Measurements from ENCODE around the gene CAPZA1.
"Not testable (repeated sequence)": the region's sequence is repeated elsewhere in the genome, so short reads cannot be mapped to it uniquely, and the experiment has no call there.

CAPZA1 gene

GRCh38 chr1:112628516-112628915, 8.9 kb downstream of the CAPZA1 start:
- DNase-seq: no peak

- no peak for DNase-seq
These were observed 9.6 kb downstream of the CAPZA1 start for GRCh38 chr1:112629256-112629655.

- no peak for DNase-seq
These were observed 14.0 kb downstream of the CAPZA1 start for GRCh38 chr1:112633628-112634027.

GRCh38 chr1:112634367-112634766, 14.7 kb downstream of the CAPZA1 start:
- no peak for DNase-seq

GRCh38 chr1:112636056-112636455, 16.4 kb downstream of the CAPZA1 start:
- DNase-seq: peak; percentile 53

- DNase-seq: peak; percentile 38
These were observed 17.1 kb downstream of the CAPZA1 start for GRCh38 chr1:112636597-112637253.

GRCh38 chr1:112637254-112638109, 17.9 kb downstream of the CAPZA1 start:
- no peak for DNase-seq

GRCh38 chr1:112638110-112638428, 18.4 kb downstream of the CAPZA1 start:
- no peak for DNase-seq

GRCh38 chr1:112640437-112640836, 20.8 kb downstream of the CAPZA1 start:
- DNase-seq: not testable (repeated sequence)

GRCh38 chr1:112643080-112643479, 23.4 kb downstream of the CAPZA1 start:
- no peak for DNase-seq

- DNase-seq: no peak
These were observed 26.6 kb downstream of the CAPZA1 start for GRCh38 chr1:112646225-112646624.

- DNase-seq: no peak
These were observed 31.6 kb downstream of the CAPZA1 start for GRCh38 chr1:112651205-112651604.

- no peak for DNase-seq
These were observed 46.2 kb downstream of the CAPZA1 start for GRCh38 chr1:112665857-112666256.

GRCh38 chr1:112666946-112667345, 47.3 kb downstream of the CAPZA1 start:
- no peak for DNase-seq

GRCh38 chr1:112672009-112672408, 52.4 kb downstream of the CAPZA1 start:
- DNase-seq: no peak

GRCh38 chr1:112672842-112673241, 53.2 kb downstream of the CAPZA1 start:
- no peak for DNase-seq

GRCh38 chr1:112673592-112674439, 54.2 kb downstream of the CAPZA1 start:
- DNase-seq: peak; percentile 45

GRCh38 chr1:112674440-112674985, 54.9 kb downstream of the CAPZA1 start, which contains the start of gene MOV10:
TSS of gene MOV10 (plus strand) at chr1:112674659. CDS start at chr1:112674913, 254 bp downstream.
- peak; percentile 84 for DNase-seq

- DNase-seq: peak; percentile 44
These were observed 55.5 kb downstream of the CAPZA1 start for GRCh38 chr1:112674986-112675727.

GRCh38 chr1:112675728-112676381, 56.2 kb downstream of the CAPZA1 start:
- no peak for DNase-seq

- DNase-seq: peak; percentile 19
These were observed 56.9 kb downstream of the CAPZA1 start for GRCh38 chr1:112676543-112676942.

- no peak for DNase-seq
These were observed 57.9 kb downstream of the CAPZA1 start for GRCh38 chr1:112677501-112677900.
